Measurements from ENCODE around the gene GMCL2.
"Not testable (repeated sequence)": the region's sequence is repeated elsewhere in the genome, so short reads cannot be mapped to it uniquely, and the experiment has no call there.

Gene GMCL2, protein sequence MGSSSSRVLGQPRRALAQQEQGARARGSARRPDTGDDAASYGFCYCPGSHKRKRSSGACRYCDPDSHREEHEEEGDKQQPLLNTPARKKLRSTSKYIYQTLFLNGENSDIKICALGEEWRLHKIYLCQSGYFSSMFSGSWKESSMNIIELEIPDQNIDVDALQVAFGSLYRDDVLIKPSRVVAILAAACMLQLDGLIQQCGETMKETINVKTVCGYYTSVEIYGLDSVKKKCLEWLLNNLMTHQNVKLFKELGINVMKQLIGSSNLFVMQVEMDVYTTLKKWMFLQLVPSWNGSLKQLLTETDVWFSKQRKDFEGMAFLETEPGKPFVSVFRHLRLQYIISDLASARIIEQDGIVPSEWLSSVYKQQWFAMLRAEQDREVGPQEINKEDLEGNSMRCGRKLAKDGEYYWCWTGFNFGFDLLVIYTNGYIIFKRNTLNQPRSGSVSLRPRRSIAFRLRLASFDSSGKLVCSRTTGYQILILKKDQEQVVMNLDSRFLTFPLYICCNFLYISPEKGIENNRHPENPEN

DNA sequence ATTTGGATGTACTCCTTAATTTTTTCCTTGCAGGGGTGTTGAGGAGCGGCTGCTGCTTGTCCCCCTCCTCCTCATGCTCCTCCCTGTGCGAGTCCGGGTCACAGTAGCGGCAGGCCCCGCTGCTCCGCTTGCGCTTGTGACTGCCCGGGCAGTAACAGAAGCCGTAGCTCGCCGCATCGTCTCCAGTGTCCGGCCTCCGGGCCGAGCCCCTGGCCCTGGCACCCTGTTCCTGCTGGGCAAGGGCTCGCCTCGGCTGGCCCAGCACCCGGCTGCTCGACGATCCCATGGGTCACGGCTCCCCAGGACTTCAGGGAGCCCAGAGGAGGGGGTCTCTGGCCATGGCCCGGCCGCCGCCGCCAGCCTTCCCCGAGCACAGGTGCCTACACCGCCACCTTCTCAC, at the start of gene GMCL2:
TSS of gene GMCL2 (minus strand) at position 358 of the 400 bp plus-strand sequence. CDS start at position 286, 72 bp downstream.
- no peak for DNase-seq (ENCODE audit: low spot score)

DNA sequence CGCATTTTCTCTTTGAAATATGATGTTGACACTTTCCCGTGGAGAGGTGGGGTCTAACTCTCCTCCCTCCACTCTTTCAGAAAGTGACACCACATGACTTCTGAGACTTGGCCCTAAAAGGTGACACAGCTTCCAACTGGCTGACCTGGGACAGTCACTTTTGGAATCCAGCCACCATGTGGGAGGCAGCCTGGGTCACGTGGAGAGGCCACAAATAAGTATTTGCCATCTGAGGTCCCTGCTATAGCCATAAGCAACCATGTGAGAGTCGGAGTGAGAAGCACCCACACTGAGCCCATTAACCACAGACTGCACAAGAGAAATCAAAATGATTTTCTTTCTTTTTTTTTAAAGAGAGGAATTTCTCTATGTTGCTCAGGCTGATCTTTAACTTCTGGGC, 49.5 kb upstream of the GMCL2 start:
- peak; percentile 34 for DNase-seq (ENCODE audit: low spot score)

DNA sequence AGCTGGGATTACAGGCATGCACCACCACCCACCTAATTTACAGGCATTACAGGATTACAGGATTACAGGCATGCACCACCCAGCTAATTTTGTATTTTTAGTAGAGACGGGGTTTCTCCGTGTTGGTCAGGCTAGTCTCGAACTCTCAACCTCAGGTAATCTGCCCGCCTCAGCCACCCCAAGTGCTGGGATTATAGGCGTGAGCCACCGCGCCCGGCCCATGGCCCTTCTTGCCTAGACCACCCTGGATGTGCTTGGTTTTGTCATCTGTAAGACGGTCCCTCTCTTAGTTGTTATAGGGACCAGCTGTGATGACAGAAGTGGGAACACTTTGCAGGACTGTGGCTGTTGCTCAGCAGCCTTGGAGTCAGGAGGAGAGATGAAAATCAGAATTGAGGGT, 49.0 kb upstream of the GMCL2 start:
- DNase-seq (ENCODE audit: low spot score): no peak

DNA sequence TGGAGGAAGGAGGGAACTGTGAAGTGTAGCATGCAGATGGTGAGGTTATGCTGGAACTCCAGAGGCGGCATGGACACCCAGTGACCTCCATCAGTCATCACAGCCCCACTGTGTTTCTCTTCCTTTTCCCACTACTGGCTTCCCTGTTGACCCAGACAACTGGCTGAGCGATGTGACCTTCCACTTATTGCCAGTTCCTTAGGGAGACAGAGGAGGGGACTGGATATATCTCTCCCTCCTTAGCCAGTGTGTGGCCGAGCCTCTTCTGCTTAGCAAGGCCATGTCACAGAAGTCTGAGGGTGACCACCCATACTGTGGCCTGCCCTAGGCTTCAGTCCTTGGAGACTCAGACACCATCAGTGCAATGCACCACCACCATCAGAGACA, 48.4 kb upstream of the GMCL2 start:
- no peak for DNase-seq (ENCODE audit: low spot score)

DNA sequence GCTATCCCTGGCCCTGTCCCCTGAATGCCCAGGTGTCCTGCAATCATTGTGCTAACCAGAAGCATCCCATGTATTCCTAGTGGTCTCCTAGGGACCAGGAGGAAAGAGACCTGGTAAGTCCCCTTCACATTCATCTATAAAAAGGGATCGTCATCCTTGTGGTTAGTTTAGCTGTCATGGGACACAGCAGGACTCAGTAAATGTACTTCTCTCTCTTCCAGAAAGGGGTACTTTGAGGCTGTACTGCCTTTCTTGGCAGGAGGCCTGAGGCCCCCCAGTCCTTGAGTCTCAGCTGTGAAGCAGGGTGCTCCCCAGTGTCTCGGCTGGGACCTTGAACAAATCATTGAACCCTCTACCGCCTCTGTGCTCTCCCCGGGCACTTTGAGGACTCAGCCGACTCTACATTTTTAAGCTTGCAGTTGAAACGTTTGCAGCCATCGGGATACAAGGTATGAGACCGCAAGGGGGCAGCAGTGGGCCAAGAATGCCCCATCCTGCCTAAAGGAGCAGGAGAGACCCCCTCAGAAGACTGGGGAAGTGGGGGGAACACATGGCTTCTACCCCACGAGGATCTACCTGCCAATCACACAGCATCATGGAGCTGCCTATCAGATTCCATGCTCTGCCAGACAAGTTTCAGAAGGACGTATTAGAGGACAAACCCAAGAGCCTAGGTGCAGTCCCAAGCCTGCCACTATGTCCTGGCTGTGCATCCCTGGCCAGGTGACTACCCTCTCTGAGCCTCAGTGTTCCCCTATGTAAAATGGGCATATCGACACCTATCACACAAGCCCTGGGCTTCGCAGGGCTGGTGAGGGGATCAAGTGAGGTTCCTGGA, 47.8 kb upstream of the GMCL2 start:
- peak; percentile 65 for DNase-seq (ENCODE audit: low spot score)

DNA sequence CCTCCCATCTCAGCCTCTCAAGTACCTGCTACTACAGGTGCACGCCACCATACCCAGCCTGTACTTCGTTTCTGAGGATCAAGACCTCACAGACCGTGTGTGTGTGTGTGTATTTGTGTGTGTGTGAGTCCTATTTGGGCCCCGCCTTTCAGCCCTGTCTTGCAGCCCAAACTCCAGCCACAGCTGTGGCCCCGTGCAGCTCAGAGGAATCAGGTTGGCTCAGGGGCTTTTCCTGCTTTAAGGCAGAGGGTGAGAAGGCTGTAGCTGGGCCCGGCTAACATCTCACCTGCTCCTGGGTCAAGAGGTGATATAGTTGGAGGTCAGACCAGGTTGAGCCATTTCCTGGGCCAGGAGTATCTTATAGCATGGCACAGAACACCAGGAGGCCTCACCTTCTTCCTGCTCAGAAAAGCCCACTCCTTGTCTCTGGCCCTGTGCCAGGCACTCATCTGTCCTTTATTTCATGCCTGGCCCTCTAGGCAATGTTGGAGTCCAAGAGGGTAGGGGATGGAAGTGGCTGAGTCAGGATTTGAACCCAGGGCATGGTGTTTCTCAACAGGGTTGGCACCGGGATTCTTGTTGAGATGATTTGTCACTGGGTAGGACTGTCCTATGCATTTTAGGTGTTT, 47.1 kb upstream of the GMCL2 start:
- DNase-seq (ENCODE audit: low spot score): no peak

DNA sequence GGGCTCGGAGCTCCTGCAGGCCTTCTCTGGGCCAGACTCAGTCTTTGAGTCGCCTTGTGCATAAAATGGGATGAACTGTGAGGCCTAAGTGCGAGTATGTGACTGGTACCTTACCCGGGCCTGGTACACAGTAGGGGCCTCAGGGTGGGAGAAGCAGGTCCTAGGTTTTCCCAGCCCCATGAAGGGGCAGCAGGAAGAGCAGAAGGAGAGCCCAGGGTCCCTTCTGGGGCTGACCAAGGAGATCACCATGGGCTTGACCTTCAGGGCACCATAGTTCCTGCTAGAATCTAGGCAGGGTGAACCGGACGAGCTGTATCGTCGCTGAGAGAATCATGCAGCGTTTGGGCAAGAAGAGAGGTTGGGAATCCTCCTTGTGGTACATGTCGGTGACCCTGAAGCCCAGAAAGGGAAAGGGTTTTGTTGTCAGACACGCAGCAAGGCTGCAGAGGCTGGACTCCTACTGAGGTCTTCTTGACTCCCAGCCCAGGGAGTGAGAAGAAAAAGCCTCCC, 45.8 kb upstream of the GMCL2 start:
- no peak for DNase-seq (ENCODE audit: low spot score)

DNA sequence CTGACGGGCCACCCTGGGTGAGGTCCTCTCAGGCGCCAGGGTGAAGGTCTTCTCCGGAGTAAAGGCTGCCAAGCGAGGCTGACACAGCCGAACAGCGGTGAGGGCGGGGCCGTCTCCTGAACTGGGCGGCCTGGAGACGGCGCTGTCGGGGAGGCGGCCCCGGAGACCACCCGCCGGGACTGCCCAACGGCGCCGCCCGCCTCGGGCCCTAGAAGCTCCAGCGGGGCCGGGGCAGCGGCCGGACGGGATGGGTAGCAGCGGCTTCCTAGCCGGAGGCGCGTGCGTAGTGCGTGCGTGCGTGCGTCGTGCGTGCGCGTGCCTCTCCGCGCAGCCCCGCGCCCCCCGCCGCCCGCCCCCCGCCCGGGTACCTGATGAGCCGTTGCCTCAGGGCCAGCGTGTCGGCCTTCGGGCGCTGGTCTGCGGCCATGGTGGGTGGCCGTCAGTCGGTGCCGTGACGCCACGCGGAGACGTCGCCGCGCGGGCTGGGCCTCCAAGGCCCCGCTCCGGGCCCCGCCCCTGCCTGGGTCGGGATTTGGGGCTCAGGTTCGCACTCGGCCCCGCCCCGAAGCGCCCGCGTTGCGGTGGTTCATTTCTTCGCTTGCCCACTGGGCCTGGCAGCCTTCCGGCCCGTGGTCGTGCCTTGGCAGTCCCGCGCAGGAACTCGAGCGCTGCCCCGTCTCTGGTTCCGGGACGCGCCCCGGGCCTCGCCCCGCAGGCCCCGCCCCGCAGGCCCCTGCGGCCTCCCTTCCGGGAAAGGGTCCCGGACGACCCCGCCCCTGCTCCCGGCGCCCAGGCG, 45.2 kb upstream of the GMCL2 start, which contains the start of gene PHYKPL:
TSS of gene PHYKPL (minus strand) at position 679 of the 796 bp plus-strand sequence. CDS start at position 427, 252 bp downstream.
- peak; percentile 43 for DNase-seq (ENCODE audit: low spot score)

DNA sequence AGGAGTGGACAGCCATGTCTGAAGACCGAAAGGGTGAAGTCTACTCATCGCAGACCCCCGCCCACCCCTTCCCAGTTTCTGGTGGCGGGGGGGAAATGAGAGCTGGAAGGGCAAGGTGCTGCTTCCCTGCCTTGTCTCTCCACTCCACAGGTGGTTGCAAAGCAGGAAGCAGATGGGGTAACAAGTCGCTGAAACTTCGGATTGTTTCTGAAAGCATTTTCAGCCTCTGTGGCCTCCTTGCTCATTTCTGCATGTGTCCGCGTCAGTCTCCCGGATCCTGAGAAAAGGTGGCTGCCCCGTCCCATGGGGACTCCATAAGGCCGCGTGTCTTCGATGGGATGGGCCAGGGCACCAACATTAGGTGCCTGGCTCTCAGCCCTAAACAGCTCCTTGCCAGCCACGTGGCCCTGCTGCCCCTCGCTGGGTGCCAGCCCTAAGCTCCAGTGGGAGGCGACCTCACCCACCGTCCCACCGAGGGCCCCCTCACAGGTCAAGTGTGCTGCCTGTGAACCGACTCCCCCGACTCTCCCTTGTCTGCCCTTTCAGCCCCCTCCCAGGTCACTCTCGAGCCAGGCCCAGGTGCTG, 44.5 kb upstream of the GMCL2 start:
- no peak for DNase-seq (ENCODE audit: low spot score)

DNA sequence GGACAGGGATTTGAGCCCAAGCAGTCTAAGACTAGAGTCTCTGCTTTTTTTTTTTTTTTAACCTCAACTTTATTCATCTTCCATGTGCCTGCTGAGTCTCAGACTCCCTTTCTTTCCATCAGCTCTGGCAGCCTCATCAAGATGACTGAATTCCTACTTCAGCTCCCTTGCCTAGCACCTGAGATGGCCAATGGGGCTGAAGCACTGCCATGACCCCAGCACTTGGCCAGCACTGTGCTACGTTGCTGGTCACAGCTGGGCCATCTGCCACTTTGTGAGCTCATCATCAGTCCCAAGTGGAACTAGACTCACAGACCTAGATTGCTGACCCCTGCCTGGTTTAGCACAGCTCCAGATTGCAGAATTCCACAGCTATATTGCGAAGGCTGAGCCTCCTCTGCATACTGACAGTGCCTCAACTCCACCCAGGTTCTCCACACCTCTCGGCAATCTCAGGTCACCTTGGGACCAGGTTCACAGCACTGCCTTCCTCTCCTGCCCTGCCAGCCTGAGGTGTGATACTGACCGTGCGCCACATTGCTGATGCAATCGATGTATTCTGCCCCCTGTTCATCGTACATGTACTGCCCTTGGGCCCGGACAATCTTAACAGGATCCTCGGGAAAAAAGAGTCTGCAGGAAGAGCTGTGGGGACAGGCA, 43.8 kb upstream of the GMCL2 start:
- DNase-seq (ENCODE audit: low spot score): peak; percentile 42

DNA sequence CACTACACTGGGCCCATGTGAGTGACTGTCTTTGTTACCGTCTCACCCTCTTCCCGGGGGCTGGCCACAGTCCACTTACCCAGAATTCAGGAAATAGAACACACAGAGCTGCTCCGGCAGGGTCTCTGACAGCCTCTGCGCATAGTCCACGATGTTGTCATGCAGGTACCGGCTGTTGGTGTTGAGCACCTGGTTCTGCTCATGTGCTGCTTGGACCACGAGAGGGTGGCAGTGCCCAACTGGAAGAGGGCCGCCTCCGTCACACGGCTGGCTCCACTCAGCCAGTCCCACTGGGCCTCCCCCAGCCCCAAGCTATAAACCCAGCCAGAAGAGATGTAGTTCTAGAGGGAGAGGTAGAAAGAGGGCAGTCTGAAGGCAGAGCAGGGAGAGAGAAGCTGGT, 42.7 kb upstream of the GMCL2 start:
- DNase-seq (ENCODE audit: low spot score): no peak

DNA sequence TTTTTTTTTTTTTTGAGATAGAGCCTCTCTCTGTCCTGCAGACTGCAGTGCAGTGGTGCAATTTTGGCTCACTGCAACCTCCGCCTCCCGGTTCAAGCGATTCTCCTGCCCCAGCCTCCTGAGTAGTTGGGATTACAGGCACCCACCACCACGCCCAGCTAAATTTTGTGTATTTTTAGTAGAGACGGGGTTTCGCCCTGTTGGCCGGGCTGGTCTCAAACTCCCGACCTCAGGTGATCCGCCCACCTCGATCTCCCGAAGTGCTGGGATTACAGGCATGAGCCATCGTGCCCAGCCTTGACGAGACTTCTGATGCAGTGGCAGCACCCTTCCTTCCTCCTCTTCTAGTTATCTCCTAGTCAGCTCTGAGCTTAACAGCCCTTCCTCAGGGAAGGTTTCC, 41.9 kb upstream of the GMCL2 start:
- DNase-seq (ENCODE audit: low spot score): not testable (repeated sequence)

DNA sequence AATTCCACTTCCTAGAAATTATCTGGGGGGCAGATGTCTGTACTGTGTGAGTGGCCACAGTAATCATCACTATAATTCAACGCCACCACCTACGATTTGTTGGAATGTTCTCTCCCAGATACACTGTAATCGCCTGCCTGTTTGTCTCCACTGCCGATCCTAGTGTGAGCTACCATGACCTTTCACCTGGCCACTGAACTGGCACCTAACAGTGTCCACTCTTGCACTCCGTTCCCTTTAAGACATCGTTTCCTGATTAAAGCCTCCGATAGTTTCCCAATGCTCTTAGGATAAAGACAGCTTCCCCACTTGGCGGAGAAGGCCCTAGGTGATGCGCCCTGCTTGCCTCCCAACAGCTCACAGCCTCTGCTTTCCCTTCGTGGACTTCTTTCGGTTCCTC, 41.4 kb upstream of the GMCL2 start:
- DNase-seq (ENCODE audit: low spot score): no peak

DNA sequence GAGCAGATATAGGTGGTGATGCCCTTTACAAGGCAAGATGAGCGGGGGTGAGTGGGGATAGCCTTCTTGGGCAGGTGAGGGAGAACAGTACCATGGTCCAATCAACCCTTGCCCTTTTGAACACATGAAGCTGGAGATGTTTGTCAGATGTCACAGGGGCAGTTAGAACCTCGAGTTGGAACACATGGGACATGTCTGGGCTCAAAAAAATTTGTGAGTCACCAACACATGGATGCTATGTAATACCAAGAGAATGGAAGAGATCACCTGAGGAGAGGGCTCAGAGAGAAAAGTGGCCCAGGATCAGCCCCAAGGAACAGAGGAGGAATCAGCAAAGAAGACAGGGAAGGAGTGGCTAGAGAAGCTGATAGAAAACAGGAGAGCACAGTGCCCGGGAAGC, 40.8 kb upstream of the GMCL2 start:
- no peak for DNase-seq (ENCODE audit: low spot score)

DNA sequence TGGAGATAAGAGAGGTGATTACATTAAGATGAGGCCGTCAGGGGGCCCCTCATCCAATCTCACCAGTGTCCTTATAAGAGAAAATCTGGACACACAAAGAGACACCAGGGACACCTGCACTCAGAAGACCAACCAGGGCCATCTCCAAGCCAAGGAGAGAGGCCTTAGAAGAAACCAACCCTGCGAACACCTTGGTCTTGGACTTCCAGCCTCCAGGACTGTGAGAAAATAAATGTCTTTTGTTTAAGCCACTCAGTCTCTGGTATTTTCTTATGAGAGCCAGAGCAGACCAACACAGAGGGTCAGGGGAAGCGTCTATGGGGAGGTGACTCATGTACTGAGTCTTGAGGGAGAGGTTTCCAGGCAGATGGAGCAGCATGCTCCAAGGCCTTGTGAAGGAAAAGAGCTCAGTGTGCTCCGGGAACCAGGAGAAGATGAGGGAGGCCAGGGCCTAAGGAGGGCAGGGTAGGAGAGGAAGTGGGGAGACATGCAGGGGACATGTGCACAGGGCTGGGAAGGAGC, 40.0 kb upstream of the GMCL2 start:
- DNase-seq (ENCODE audit: low spot score): no peak

DNA sequence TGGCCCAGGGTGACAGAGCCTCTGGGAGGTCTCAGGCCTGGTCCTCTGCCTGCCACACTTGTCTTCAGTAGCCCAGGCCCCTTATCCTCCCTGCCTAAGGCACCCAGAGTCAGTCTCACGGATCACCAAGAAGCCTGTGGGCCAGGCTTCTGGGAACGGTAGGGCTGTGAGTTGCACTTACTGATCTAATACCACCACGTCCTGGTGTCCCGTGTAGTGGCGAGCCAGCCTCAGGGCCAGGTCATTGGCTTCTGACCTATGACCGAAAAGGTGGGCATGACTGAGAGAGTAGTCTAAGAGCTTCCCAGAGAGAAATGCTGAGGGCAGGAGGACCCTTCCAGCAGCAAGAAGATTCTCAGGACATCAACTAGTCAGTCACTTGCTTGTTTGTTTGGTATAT, 38.0 kb upstream of the GMCL2 start:
- no peak for DNase-seq (ENCODE audit: low spot score)

DNA sequence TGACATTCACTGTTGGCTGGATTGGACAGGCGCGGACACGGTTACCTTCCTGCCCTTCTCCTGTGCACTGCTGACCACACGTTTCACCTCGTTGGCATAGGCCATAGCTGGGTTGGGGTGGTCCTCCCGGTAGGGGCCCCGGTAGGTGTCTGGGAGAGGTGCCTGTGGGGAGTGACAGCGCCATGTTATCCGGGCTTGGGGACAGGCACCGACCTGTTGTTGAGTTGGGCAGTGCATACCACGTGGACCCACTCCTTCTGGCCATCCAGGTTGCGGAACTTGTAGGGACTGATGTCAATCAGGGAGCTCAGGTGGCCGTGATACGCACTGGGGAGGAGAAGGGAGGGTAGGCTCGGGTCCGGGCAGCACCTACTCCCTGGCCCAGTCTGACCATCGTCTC, 37.2 kb upstream of the GMCL2 start:
- DNase-seq (ENCODE audit: low spot score): no peak

DNA sequence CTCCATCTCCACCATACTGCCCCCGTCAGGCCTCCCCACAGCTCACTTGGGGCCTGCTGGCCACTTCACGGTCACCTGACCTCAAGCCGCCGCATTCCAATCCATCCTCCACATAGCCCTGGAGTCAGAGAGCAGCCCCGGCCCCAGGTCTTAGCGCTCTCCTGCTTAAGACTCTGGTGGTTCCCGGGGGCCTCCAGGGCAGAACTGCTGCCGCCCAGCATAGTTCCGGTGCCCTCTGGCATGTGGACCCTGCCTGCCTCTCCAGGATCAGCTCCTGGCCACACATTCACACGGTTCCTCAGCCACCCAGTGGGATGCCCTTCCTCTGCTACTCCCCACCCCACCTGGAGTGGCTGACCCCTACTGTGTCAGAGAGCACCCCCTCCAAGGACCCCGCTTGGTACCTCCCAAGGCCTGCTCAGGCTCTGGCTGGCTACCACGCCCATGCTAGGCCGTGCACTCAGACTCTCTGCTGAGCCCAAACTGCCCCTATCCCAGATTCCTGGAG, 36.7 kb upstream of the GMCL2 start:
- no peak for DNase-seq (ENCODE audit: low spot score)

DNA sequence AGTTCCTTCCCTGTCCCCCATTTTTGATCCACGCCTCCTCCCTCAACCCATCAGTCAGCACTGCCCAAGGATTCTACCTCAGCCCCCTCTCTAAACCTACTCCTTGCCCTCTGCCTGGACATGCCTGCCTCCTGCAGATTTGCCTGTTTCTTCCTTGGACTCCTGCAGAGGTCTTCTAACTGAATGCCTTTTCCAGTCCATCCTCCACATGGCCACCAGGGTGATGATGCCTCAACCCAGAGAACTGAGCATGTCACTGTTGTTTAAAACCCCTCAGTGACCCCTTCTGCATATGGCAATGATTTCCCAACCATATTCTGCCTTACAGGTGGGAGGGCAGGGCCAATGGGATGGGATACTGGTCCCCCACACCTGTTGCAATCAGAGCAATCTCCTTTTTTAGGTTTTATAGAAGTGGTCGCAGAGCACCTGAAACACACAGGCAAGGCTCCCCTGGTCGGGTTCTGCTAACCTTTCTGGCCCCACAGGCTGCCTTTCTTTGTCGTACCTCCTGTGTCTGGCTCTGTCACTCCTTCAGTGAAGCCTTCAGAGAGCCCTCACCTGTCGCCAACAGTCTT, 36.1 kb upstream of the GMCL2 start:
- no peak for DNase-seq (ENCODE audit: low spot score)

DNA sequence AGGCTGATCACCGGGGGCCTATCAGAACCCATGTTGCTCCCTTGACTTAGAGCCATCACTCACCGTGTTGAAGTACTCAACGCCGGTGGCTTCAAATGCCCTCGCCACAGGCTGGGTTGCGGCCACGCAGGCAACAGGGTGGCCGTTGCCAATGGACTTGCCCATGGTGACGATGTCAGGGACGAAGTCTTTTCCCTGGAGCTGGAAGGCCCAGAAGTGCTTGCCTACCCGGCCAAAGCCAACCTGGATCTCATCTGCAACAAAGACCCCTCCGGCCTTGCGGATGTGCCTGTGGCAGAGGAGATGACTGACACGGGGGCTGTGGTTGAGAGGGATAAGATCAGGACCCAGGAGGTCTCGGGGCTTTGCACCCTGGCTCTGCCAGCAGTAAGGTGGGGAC, 35.1 kb upstream of the GMCL2 start:
- DNase-seq (ENCODE audit: low spot score): no peak

Data from pons (tissue), 1 donor.